ENCODE results near the gene GRIN1.
A peak's percentile ranks its signal among the peaks of the same experiment; 100 is the strongest.

The GRIN1 gene

GRCh38 chr9:137193771-137194170 is 54.8 kb downstream of the GRIN1 start:
- no peak for DNase-seq (ENCODE audit: low spot score)

GRCh38 chr9:137194388-137194787 is 55.4 kb downstream of the GRIN1 start:
- no peak for DNase-seq (ENCODE audit: low spot score)

- no peak for DNase-seq (ENCODE audit: low spot score)
Observed at GRCh38 chr9:137194909-137195308, 56.0 kb downstream of the GRIN1 start.

- no peak for DNase-seq (ENCODE audit: low spot score)
Observed at GRCh38 chr9:137195525-137196220, 56.7 kb downstream of the GRIN1 start.

GRCh38 chr9:137198051-137198901 is 59.3 kb downstream of the GRIN1 start:
- DNase-seq (ENCODE audit: low spot score), result no peak

GRCh38 chr9:137198902-137199283 is 59.9 kb downstream of the GRIN1 start:
- DNase-seq (ENCODE audit: low spot score), result no peak

GRCh38 chr9:137199411-137200121 is 60.6 kb downstream of the GRIN1 start:
- no peak for DNase-seq (ENCODE audit: low spot score)

GRCh38 chr9:137200311-137201204 is 61.6 kb downstream of the GRIN1 start, which contains the start of gene TPRN:
TPRN (minus strand) TSS chr9:137200741; CDS start chr9:137200711, 30 bp downstream.
- DNase-seq (ENCODE audit: low spot score), result peak; percentile 99

GRCh38 chr9:137201205-137201868 is 62.4 kb downstream of the GRIN1 start:
- no peak for DNase-seq (ENCODE audit: low spot score)

- DNase-seq (ENCODE audit: low spot score), result no peak
Observed at GRCh38 chr9:137202966-137203365, 64.0 kb downstream of the GRIN1 start.

GRCh38 chr9:137204731-137205125 is 65.8 kb downstream of the GRIN1 start:
- no peak for DNase-seq (ENCODE audit: low spot score)

GRCh38 chr9:137205126-137206069 is 66.4 kb downstream of the GRIN1 start, which contains the start of the genes NDOR1 and TMEM203:
NDOR1 (plus strand) TSS chr9:137205700; CDS start chr9:137205778, 78 bp downstream.
TMEM203 (minus strand) TSS chr9:137205648; CDS start chr9:137205414, 234 bp downstream.
- DNase-seq (ENCODE audit: low spot score), result peak; percentile 93

- DNase-seq (ENCODE audit: low spot score), result peak; percentile 67
Observed at GRCh38 chr9:137206602-137207001, 67.6 kb downstream of the GRIN1 start.

GRCh38 chr9:137211532-137211931 is 72.6 kb downstream of the GRIN1 start:
- DNase-seq (ENCODE audit: low spot score), result no peak

- DNase-seq (ENCODE audit: low spot score), result no peak
Observed at GRCh38 chr9:137212520-137212919, 73.6 kb downstream of the GRIN1 start.

- peak; percentile 39 for DNase-seq (ENCODE audit: low spot score)
Observed at GRCh38 chr9:137213160-137214060, 74.5 kb downstream of the GRIN1 start.

GRCh38 chr9:137214620-137215019 is 75.7 kb downstream of the GRIN1 start:
- no peak for DNase-seq (ENCODE audit: low spot score)

- DNase-seq (ENCODE audit: low spot score), result no peak
Observed at GRCh38 chr9:137215196-137215986, 76.4 kb downstream of the GRIN1 start.

All from hematopoietic multipotent progenitor cell treated with erythropoietin and hydrocortisone succinate and interleukin-3 and kit ligand, for 17 days (in vitro differentiated cells).